Effector memory CD4-positive, alpha-beta T cell (primary cell): ENCODE measurements around the gene ITPA.

Source experiments
- DNase-seq, 3 donors: peaks; one replicate each; pipeline ENCODE4 v3.0.0-alpha.2; 2020
- H3K27ac ChIP-seq: 2 replicates; pipeline ENCODE4 v1.7.0; 2013; ENCODE audit warnings: mild to moderate bottlenecking, low read length, moderate library complexity; ENCODE audit not compliant: insufficient read depth, poor library complexity, severe bottlenecking
- H3K27me3 ChIP-seq: replicated peaks from 2 replicates; pipeline ENCODE4 v1.7.0; 2013; ENCODE audit warnings: mild to moderate bottlenecking, low read length; ENCODE audit not compliant: insufficient read depth, control insufficient read depth, poor library complexity, severe bottlenecking
- H3K36me3 ChIP-seq: 2 replicates; pipeline ENCODE4 v1.7.0; 2013; ENCODE audit warnings: mild to moderate bottlenecking, low read length, moderate library complexity; ENCODE audit not compliant: control insufficient read depth, insufficient read depth
- H3K4me1 ChIP-seq: 2 replicates; pipeline ENCODE4 v1.7.0; 2013; ENCODE audit warnings: low read length, mild to moderate bottlenecking; ENCODE audit not compliant: control insufficient read depth, insufficient read depth, poor library complexity, severe bottlenecking
- H3K4me3 ChIP-seq: 2 replicates; pipeline ENCODE4 v1.7.0; 2013; ENCODE audit warnings: low read length, low read depth, mild to moderate bottlenecking; ENCODE audit not compliant: insufficient read depth, poor library complexity, severe bottlenecking
- H3K9me3 ChIP-seq: 2 replicates; pipeline ENCODE4 v1.7.0; 2013; ENCODE audit warnings: mild to moderate bottlenecking, low read length, moderate library complexity; ENCODE audit not compliant: control insufficient read depth
- total RNA-seq, 3 donors: gene quantifications; one replicate each; lab custom pipeline; 2026; lab: John Stamatoyannopoulos, UW

Gene ITPA
- total RNA-seq, result 19.6 to 26.5 (median 22.7) reads per million in 3 donors

- H3K27ac ChIP-seq, result peak within 1 kb of the TSS; percentile 68
- H3K4me3 ChIP-seq, result peak within 1 kb of the TSS; percentile 79
- peaks cover 9% of the 10 kb centered on the region for H3K4me1 ChIP-seq
- no peaks in the 10 kb centered on the region for H3K9me3 ChIP-seq
- peak; percentile 16 to 39 (median 39) for DNase-seq
- H3K36me3 ChIP-seq, result peaks cover 7% of the 10 kb centered on the region
- H3K27me3 ChIP-seq, result no peaks in the 10 kb centered on the region
Observed at GRCh38 chr20:3209257-3209945, at the start of gene ITPA. Gene ITPA, plus strand, starts transcription at chr20:3209498. Its CDS starts 54 bp downstream, at chr20:3209552.

GRCh38 chr20:3160418-3160817 is 48.9 kb upstream of the ITPA start:
- peaks cover 4% of the 10 kb centered on the region for H3K36me3 ChIP-seq
- DNase-seq, result no peak
- no peaks in the 10 kb centered on the region for H3K9me3 ChIP-seq
- no peak overlapping the region for H3K27ac ChIP-seq
- H3K27me3 ChIP-seq, result no peaks in the 10 kb centered on the region
- H3K4me3 ChIP-seq, result no peak overlapping the region
- peaks cover 24% of the 10 kb centered on the region for H3K4me1 ChIP-seq

- H3K9me3 ChIP-seq, result no peaks in the 10 kb centered on the region
- H3K27me3 ChIP-seq, result no peaks in the 10 kb centered on the region
- H3K36me3 ChIP-seq, result peaks cover under 1% of the 10 kb centered on the region
- H3K27ac ChIP-seq, result no peak overlapping the region
- H3K4me1 ChIP-seq, result peaks cover 23% of the 10 kb centered on the region
- no peak for DNase-seq
- no peak overlapping the region for H3K4me3 ChIP-seq
Observed at GRCh38 chr20:3161316-3162079, 47.8 kb upstream of the ITPA start.

- Histone ChIP-seq H3K36me3 (no peaks in the 10 kb centered on the region), H3K27me3 (no peaks in the 10 kb centered on the region), H3K9me3 (no peaks in the 10 kb centered on the region), H3K27ac (no peak overlapping the region), H3K4me3 (no peak overlapping the region), H3K4me1 (peaks cover 17% of the 10 kb centered on the region)
- DNase-seq, result no peak
Observed at GRCh38 chr20:3162080-3162611, 47.2 kb upstream of the ITPA start.

GRCh38 chr20:3163099-3164042 is 45.9 kb upstream of the ITPA start:
- no peak overlapping the region for H3K27ac ChIP-seq
- no peak for DNase-seq
- no peak overlapping the region for H3K4me3 ChIP-seq
- peaks cover 9% of the 10 kb centered on the region for H3K4me1 ChIP-seq
- H3K9me3 ChIP-seq, result no peaks in the 10 kb centered on the region
- H3K36me3 ChIP-seq, result no peaks in the 10 kb centered on the region
- H3K27me3 ChIP-seq, result peaks cover 5% of the 10 kb centered on the region

- H3K9me3 ChIP-seq, result no peaks in the 10 kb centered on the region
- peaks cover 8% of the 10 kb centered on the region for H3K27me3 ChIP-seq
- no peak overlapping the region for H3K27ac ChIP-seq
- DNase-seq, result no peak
- H3K36me3 ChIP-seq, result no peaks in the 10 kb centered on the region
- peaks cover 4% of the 10 kb centered on the region for H3K4me1 ChIP-seq
- H3K4me3 ChIP-seq, result no peak overlapping the region
Observed at GRCh38 chr20:3164043-3164762, 45.1 kb upstream of the ITPA start.

GRCh38 chr20:3164763-3165410 is 44.4 kb upstream of the ITPA start:
- no peak overlapping the region for H3K4me3 ChIP-seq
- no peak for DNase-seq
- no peaks in the 10 kb centered on the region for H3K36me3 ChIP-seq
- H3K9me3 ChIP-seq, result no peaks in the 10 kb centered on the region
- H3K4me1 ChIP-seq, result peaks cover 3% of the 10 kb centered on the region
- H3K27ac ChIP-seq, result no peak overlapping the region
- H3K27me3 ChIP-seq, result peaks cover 8% of the 10 kb centered on the region

- Histone ChIP-seq H3K9me3 (no peaks in the 10 kb centered on the region), H3K4me3 (no peak overlapping the region), H3K4me1 (no peaks in the 10 kb centered on the region), H3K27me3 (peaks cover 8% of the 10 kb centered on the region), H3K27ac (no peak overlapping the region), H3K36me3 (no peaks in the 10 kb centered on the region)
- DNase-seq, result no peak
Observed at GRCh38 chr20:3165473-3166337, 43.6 kb upstream of the ITPA start.
